GM23338 (cell line): Measurements from ENCODE around the gene AOPEP. TPM values are rescaled to one million over a fixed set of nuclear protein-coding genes. Genes with fewer than 3 reads are reported as not detected.

Source experiments
- ATAC-seq: fragments of 200-7000 bp; cut with Tn5 transposase; 3 replicates; pipeline ENCODE4 v1.9.1; 2020
- DNase-seq: peaks from one replicate; pipeline ENCODE4 v3.0.0-alpha.2; 2015; ENCODE audit warnings: low spot score
- H2AFZ ChIP-seq: fragments of 200-600 bp; sonication (generic); 2 replicates; pipeline ENCODE4 v1.8.0; 2016; ENCODE audit warnings: antibody characterized with exemption, mild to moderate bottlenecking, moderate library complexity
- H3F3A ChIP-seq: fragments of 200-600 bp; sonication (generic); replicated peaks from 2 replicates; pipeline ENCODE4 v1.8.0; 2017; ENCODE audit warnings: antibody characterized with exemption, mixed run types, low read depth
- H3K27ac ChIP-seq: fragments of 200-600 bp; sonication (generic); 2 replicates; pipeline ENCODE4 v1.6.1; 2016; ENCODE audit warnings: low read depth
- H3K27me3 ChIP-seq: fragments of 200-600 bp; sonication (generic); 2 replicates; pipeline ENCODE4 v1.8.0; 2016; ENCODE audit warnings: mild to moderate bottlenecking, mixed run types, moderate library complexity; ENCODE audit not compliant: insufficient read depth
- H3K36me3 ChIP-seq: fragments of 200-600 bp; sonication (generic); 2 replicates; pipeline ENCODE4 v1.8.0; 2016; ENCODE audit warnings: mild to moderate bottlenecking; ENCODE audit not compliant: insufficient read depth
- H3K4me1 ChIP-seq: fragments of 200-600 bp; sonication (generic); 2 replicates; pipeline ENCODE4 v1.8.0; 2016; ENCODE audit warnings: mild to moderate bottlenecking, moderate library complexity; ENCODE audit not compliant: insufficient read depth
- H3K4me2 ChIP-seq: fragments of 200-600 bp; sonication (generic); 2 replicates; pipeline ENCODE4 v1.7.1; 2017; ENCODE audit warnings: mixed run types
- H3K4me3 ChIP-seq: fragments of 200-600 bp; sonication (generic); 2 replicates; pipeline ENCODE4 v1.6.1; 2016; ENCODE audit warnings: mixed run types
- H3K79me2 ChIP-seq: fragments of 200-600 bp; sonication (generic); replicated peaks from 2 replicates; pipeline ENCODE4 v1.8.0; 2017; ENCODE audit warnings: mild to moderate bottlenecking; ENCODE audit not compliant: insufficient read depth
- H3K9me2 ChIP-seq: fragments of 200-600 bp; sonication (generic); 2 replicates; pipeline ENCODE4 v1.8.0; 2017; ENCODE audit not compliant: insufficient read depth
- H4K20me1 ChIP-seq: fragments of 200-600 bp; sonication (generic); replicated peaks from 2 replicates; pipeline ENCODE4 v1.8.0; 2017; ENCODE audit warnings: mild to moderate bottlenecking; ENCODE audit not compliant: insufficient read depth
- H3K27ac Mint-ChIP-seq: 2 replicates; pipeline ENCODE4 v1.8.0; 2020; ENCODE audit warnings: inconsistent platforms, mild to moderate bottlenecking, moderate library complexity, mixed read lengths
- H3K27me3 Mint-ChIP-seq: 3 replicates; pipeline ENCODE4 v1.8.0; 2022; ENCODE audit warnings: low read depth, mild to moderate bottlenecking, moderate library complexity, mixed read lengths, inconsistent platforms; ENCODE audit not compliant: insufficient read depth, poor library complexity
- H3K36me3 Mint-ChIP-seq: 3 replicates; pipeline ENCODE4 v1.8.0; 2021; ENCODE audit warnings: low read depth, mild to moderate bottlenecking, inconsistent platforms, moderate library complexity, mixed read lengths
- H3K4me1 Mint-ChIP-seq: 3 replicates; pipeline ENCODE4 v1.8.0; 2020; ENCODE audit warnings: mild to moderate bottlenecking, inconsistent platforms, mixed read lengths
- H3K4me3 Mint-ChIP-seq: 3 replicates; pipeline ENCODE4 v1.8.0; 2021; ENCODE audit warnings: moderate library complexity, mild to moderate bottlenecking, inconsistent platforms, mixed read lengths
- H3K9me3 Mint-ChIP-seq: 3 replicates; pipeline ENCODE4 v1.8.0; 2020; ENCODE audit warnings: moderate library complexity, mild to moderate bottlenecking, inconsistent platforms, mixed read lengths
- CREB1 ChIP-seq: fragments of 250-450 bp; sonication (Bioruptor Pico); IDR thresholded peaks from 2 replicates; pipeline ENCODE4 v1.5.0; 2020; ENCODE audit warnings: low read depth, mild to moderate bottlenecking, moderate library complexity
- EZH2 ChIP-seq: fragments of 200-600 bp; sonication (generic); IDR thresholded peaks from one replicate; pipeline ENCODE4 v1.8.0; 2017; ENCODE audit warnings: antibody characterized with exemption, mild to moderate bottlenecking, low read depth; ENCODE audit not compliant: unreplicated experiment
- EZH2phosphoT487 ChIP-seq: fragments of 200-600 bp; sonication (generic); IDR thresholded peaks from one replicate; pipeline ENCODE4 v1.8.1; 2018; ENCODE audit warnings: antibody characterized with exemption; ENCODE audit not compliant: unreplicated experiment
- JUNB ChIP-seq: IDR thresholded peaks from one replicate; pipeline ENCODE4 v1.6.1; 2016; ENCODE audit warnings: antibody characterized with exemption; ENCODE audit not compliant: unreplicated experiment
- NANOG ChIP-seq: IDR thresholded peaks from 2 replicates; pipeline ENCODE4 v1.6.1; 2016; ENCODE audit warnings: antibody characterized with exemption, borderline replicate concordance
- ZNF114 ChIP-seq: fragments of 250-450 bp; sonication (Bioruptor Pico); IDR thresholded peaks from 2 replicates; pipeline ENCODE4 v1.5.0; 2020; ENCODE audit warnings: mild to moderate bottlenecking, moderate library complexity
- ZNF331 ChIP-seq: fragments of 250-450 bp; sonication (Bioruptor Pico); IDR thresholded peaks from 2 replicates; pipeline ENCODE4 v1.5.0; 2020; ENCODE audit warnings: low read depth, mild to moderate bottlenecking, moderate library complexity
- polyA plus RNA-seq: library from polyadenylated mRNA; unstranded; fragments of >200 nt; fragmentation: Nextera tagmentation; extraction: Ambion mirVana; gene quantifications from 2 replicates; pipeline ENCODE4 v1.2.1, GENCODE V29; 2016
- total RNA-seq: library from RNA; depleted of rRNA; stranded (reverse); fragments of >200 nt; shearing (Covaris generic); gene quantifications from 2 replicates; pipeline ENCODE4 v1.2.3, GENCODE V29; 2014
- TF ChIP-seq, protein P1 (sequence below), 2 experiments: fragments of 200-600 bp in 1 of 2; sonication (generic) in 1 of 2; conservative IDR thresholded peaks; 2 replicates each; pipeline versions ENCODE4 v1.5.1 to v1.6.1; 2016 to 2017; ENCODE audit warnings: antibody characterized with exemption in 2 of 2, low read depth in 2 of 2, mild to moderate bottlenecking in 2 of 2, moderate library complexity in 1 of 2
- TF ChIP-seq, protein P2 (sequence below): IDR thresholded peaks from one replicate; pipeline ENCODE4 v1.6.1; 2018; ENCODE audit warnings: antibody characterized with exemption; ENCODE audit not compliant: unreplicated experiment
- TF ChIP-seq, protein P3 (sequence below): fragments of 250-450 bp; sonication (Bioruptor Pico); IDR thresholded peaks from 2 replicates; pipeline ENCODE4 v1.5.0; 2020; ENCODE audit warnings: mild to moderate bottlenecking, moderate library complexity

The AOPEP gene
- total and polyA plus RNA-seq, 2 experiments from 2014 or later: 7.0 to 16.5 TPM

DNA sequence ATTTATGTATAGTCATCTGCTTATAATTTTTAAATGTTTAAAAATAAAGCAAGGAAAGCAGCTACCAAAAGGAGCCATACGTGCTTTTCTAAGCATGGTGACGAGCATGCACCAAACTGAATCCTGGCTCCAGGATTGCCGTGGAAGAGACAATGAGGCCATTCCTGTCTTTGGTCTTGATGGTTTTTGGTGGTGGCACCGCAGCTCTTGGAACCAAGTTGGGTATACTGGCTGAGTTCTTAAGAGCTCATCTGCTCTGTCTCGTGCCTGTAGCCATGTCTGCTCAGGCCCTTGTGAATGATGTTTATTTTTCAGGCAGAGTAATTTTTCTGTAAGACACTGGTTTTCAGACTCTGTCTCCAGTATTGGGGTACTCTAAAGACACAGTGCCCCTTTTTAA is 345.0 kb downstream of the AOPEP start:
- no peaks in the 10 kb centered on the region for H3F3A ChIP-seq
- no peaks in the 10 kb centered on the region; the same call in 1 of the 2 replicates for H4K20me1 ChIP-seq
- DNase-seq (no peak), ATAC-seq (no peak)
- TF ChIP-seq EZH2: no peak
- no peak for TF ChIP-seq ZNF331 (CRISPR knock-in tag)
- TF ChIP-seq, protein P1, sequence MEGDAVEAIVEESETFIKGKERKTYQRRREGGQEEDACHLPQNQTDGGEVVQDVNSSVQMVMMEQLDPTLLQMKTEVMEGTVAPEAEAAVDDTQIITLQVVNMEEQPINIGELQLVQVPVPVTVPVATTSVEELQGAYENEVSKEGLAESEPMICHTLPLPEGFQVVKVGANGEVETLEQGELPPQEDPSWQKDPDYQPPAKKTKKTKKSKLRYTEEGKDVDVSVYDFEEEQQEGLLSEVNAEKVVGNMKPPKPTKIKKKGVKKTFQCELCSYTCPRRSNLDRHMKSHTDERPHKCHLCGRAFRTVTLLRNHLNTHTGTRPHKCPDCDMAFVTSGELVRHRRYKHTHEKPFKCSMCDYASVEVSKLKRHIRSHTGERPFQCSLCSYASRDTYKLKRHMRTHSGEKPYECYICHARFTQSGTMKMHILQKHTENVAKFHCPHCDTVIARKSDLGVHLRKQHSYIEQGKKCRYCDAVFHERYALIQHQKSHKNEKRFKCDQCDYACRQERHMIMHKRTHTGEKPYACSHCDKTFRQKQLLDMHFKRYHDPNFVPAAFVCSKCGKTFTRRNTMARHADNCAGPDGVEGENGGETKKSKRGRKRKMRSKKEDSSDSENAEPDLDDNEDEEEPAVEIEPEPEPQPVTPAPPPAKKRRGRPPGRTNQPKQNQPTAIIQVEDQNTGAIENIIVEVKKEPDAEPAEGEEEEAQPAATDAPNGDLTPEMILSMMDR (conservative IDR thresholded peaks at IDR 0.05; ENCODE audit: low read depth in 2 of 2): no peak
- no peak overlapping the region for H3K4me2 ChIP-seq
- H3K4me3 ChIP-seq: no peak overlapping the region
- Mint-ChIP-seq H3K4me3 (no peak overlapping the region), H3K9me3 (no peaks in the 10 kb centered on the region), H3K27ac (no peak overlapping the region), H3K4me1 (peaks cover 15% of the 10 kb centered on the region), H3K27me3 (peaks cover 3% of the 10 kb centered on the region), H3K36me3 (no peaks in the 10 kb centered on the region)
- H3K27ac ChIP-seq: no peak overlapping the region
- no peak overlapping the region for H2AFZ ChIP-seq
- no peaks in the 10 kb centered on the region for H3K36me3 ChIP-seq
- H3K9me2 ChIP-seq: no peaks in the 10 kb centered on the region
- H3K4me1 ChIP-seq: peaks cover 11% of the 10 kb centered on the region
- H3K27me3 ChIP-seq: no peaks in the 10 kb centered on the region
- no peaks in the 10 kb centered on the region for H3K79me2 ChIP-seq

GRCh38 chr9:95071925-95072324 is 345.4 kb downstream of the AOPEP start:
- Histone ChIP-seq H3K27me3 (no peaks in the 10 kb centered on the region), H2AFZ (no peak overlapping the region), H3K79me2 (no peaks in the 10 kb centered on the region), H4K20me1 (no peaks in the 10 kb centered on the region; the same call in 1 of the 2 replicates), H3K9me2 (no peaks in the 10 kb centered on the region), H3K4me2 (no peak overlapping the region), H3K4me1 (peaks cover 11% of the 10 kb centered on the region), H3K36me3 (no peaks in the 10 kb centered on the region), H3K27ac (no peak overlapping the region), H3K4me3 (no peak overlapping the region), H3F3A (no peaks in the 10 kb centered on the region)
- H3K4me1 Mint-ChIP-seq: peaks cover 15% of the 10 kb centered on the region
- peaks cover 3% of the 10 kb centered on the region for H3K27me3 Mint-ChIP-seq
- H3K4me3 Mint-ChIP-seq: no peak overlapping the region
- ATAC-seq (no peak), DNase-seq (no peak)
- no peaks in the 10 kb centered on the region for H3K9me3 Mint-ChIP-seq
- no peaks in the 10 kb centered on the region for H3K36me3 Mint-ChIP-seq
- no peak overlapping the region for H3K27ac Mint-ChIP-seq
- TF ChIP-seq NANOG (no peak), CREB1 (CRISPR knock-in tag) (no peak), ZNF114 (CRISPR knock-in tag) (no peak), ZNF331 (CRISPR knock-in tag) (no peak), EZH2phosphoT487 (no peak), EZH2 (no peak), JUNB (no peak)
- TF ChIP-seq, protein P2, sequence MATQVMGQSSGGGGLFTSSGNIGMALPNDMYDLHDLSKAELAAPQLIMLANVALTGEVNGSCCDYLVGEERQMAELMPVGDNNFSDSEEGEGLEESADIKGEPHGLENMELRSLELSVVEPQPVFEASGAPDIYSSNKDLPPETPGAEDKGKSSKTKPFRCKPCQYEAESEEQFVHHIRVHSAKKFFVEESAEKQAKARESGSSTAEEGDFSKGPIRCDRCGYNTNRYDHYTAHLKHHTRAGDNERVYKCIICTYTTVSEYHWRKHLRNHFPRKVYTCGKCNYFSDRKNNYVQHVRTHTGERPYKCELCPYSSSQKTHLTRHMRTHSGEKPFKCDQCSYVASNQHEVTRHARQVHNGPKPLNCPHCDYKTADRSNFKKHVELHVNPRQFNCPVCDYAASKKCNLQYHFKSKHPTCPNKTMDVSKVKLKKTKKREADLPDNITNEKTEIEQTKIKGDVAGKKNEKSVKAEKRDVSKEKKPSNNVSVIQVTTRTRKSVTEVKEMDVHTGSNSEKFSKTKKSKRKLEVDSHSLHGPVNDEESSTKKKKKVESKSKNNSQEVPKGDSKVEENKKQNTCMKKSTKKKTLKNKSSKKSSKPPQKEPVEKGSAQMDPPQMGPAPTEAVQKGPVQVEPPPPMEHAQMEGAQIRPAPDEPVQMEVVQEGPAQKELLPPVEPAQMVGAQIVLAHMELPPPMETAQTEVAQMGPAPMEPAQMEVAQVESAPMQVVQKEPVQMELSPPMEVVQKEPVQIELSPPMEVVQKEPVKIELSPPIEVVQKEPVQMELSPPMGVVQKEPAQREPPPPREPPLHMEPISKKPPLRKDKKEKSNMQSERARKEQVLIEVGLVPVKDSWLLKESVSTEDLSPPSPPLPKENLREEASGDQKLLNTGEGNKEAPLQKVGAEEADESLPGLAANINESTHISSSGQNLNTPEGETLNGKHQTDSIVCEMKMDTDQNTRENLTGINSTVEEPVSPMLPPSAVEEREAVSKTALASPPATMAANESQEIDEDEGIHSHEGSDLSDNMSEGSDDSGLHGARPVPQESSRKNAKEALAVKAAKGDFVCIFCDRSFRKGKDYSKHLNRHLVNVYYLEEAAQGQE: no peak
- TF ChIP-seq, protein P3, sequence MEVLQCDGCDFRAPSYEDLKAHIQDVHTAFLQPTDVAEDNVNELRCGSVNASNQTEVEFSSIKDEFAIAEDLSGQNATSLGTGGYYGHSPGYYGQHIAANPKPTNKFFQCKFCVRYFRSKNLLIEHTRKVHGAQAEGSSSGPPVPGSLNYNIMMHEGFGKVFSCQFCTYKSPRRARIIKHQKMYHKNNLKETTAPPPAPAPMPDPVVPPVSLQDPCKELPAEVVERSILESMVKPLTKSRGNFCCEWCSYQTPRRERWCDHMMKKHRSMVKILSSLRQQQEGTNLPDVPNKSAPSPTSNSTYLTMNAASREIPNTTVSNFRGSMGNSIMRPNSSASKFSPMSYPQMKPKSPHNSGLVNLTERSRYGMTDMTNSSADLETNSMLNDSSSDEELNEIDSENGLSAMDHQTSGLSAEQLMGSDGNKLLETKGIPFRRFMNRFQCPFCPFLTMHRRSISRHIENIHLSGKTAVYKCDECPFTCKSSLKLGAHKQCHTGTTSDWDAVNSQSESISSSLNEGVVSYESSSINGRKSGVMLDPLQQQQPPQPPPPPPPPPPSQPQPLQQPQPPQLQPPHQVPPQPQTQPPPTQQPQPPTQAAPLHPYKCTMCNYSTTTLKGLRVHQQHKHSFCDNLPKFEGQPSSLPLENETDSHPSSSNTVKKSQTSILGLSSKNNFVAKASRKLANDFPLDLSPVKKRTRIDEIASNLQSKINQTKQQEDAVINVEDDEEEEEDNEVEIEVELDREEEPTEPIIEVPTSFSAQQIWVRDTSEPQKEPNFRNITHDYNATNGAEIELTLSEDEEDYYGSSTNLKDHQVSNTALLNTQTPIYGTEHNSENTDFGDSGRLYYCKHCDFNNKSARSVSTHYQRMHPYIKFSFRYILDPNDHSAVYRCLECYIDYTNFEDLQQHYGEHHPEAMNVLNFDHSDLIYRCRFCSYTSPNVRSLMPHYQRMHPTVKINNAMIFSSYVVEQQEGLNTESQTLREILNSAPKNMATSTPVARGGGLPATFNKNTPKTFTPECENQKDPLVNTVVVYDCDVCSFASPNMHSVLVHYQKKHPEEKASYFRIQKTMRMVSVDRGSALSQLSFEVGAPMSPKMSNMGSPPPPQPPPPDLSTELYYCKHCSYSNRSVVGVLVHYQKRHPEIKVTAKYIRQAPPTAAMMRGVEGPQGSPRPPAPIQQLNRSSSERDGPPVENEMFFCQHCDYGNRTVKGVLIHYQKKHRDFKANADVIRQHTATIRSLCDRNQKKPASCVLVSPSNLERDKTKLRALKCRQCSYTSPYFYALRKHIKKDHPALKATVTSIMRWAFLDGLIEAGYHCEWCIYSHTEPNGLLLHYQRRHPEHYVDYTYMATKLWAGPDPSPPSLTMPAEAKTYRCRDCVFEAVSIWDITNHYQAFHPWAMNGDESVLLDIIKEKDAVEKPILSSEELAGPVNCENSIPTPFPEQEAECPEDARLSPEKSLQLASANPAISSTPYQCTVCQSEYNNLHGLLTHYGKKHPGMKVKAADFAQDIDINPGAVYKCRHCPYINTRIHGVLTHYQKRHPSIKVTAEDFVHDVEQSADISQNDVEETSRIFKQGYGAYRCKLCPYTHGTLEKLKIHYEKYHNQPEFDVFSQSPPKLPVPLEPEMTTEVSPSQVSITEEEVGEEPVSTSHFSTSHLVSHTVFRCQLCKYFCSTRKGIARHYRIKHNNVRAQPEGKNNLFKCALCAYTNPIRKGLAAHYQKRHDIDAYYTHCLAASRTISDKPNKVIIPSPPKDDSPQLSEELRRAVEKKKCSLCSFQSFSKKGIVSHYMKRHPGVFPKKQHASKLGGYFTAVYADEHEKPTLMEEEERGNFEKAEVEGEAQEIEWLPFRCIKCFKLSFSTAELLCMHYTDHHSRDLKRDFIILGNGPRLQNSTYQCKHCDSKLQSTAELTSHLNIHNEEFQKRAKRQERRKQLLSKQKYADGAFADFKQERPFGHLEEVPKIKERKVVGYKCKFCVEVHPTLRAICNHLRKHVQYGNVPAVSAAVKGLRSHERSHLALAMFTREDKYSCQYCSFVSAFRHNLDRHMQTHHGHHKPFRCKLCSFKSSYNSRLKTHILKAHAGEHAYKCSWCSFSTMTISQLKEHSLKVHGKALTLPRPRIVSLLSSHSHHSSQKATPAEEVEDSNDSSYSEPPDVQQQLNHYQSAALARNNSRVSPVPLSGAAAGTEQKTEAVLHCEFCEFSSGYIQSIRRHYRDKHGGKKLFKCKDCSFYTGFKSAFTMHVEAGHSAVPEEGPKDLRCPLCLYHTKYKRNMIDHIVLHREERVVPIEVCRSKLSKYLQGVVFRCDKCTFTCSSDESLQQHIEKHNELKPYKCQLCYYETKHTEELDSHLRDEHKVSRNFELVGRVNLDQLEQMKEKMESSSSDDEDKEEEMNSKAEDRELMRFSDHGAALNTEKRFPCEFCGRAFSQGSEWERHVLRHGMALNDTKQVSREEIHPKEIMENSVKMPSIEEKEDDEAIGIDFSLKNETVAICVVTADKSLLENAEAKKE: no peak
